ENCODE measurements around the gene VPS39.

The VPS39 gene

GRCh38 chr15:42163947-42164550 is 44.1 kb downstream of the VPS39 start:
- Mint-ChIP-seq H3K27ac (peak overlapping the region in 1 of 2 donors; percentile 49), H3K27me3 (no peaks in the 10 kb centered on the region), H3K9me3 (no peaks in the 10 kb centered on the region), H3K4me1 (ENCODE audit: low read depth in 2 of 2) (no peaks in the 10 kb centered on the region), H3K36me3 (ENCODE audit: insufficient read depth) (peaks cover 65% of the 10 kb centered on the region), H3K4me3 (no peak overlapping the region)
- no peak for ATAC-seq (replicated peaks)
- no peak for DNase-seq

GRCh38 chr15:42163291-42163690 is 44.8 kb downstream of the VPS39 start:
- ATAC-seq (replicated peaks), result no peak

GRCh38 chr15:42160136-42160535 is 48.0 kb downstream of the VPS39 start:
- Mint-ChIP-seq H3K9me3 (no peaks in the 10 kb centered on the region), H3K4me1 (ENCODE audit: low read depth in 2 of 2) (no peaks in the 10 kb centered on the region), H3K27me3 (no peaks in the 10 kb centered on the region), H3K4me3 (no peak overlapping the region), H3K27ac (no peak overlapping the region), H3K36me3 (ENCODE audit: insufficient read depth) (peaks cover 28% of the 10 kb centered on the region)
- ATAC-seq (replicated peaks), result no peak
- DNase-seq, result no peak

More at GRCh38 chr15:42163291-42163690, 44.8 kb downstream of the VPS39 start:
- DNase-seq, result no peak
- H3K36me3 Mint-ChIP-seq (ENCODE audit: insufficient read depth), result peaks cover 58% of the 10 kb centered on the region
- peak overlapping the region in 1 of 2 donors; percentile 19 for H3K27ac Mint-ChIP-seq
- H3K9me3 Mint-ChIP-seq, result no peaks in the 10 kb centered on the region
- H3K27me3 Mint-ChIP-seq, result no peaks in the 10 kb centered on the region
- H3K4me1 Mint-ChIP-seq (ENCODE audit: low read depth in 2 of 2), result no peaks in the 10 kb centered on the region
- H3K4me3 Mint-ChIP-seq, result no peak overlapping the region

GRCh38 chr15:42159381-42160015 is 48.6 kb downstream of the VPS39 start:
- H3K27ac Mint-ChIP-seq, result no peak overlapping the region
- H3K9me3 Mint-ChIP-seq, result no peaks in the 10 kb centered on the region
- H3K27me3 Mint-ChIP-seq, result no peaks in the 10 kb centered on the region
- DNase-seq, result no peak
- ATAC-seq (replicated peaks), result no peak
- H3K4me3 Mint-ChIP-seq, result no peak overlapping the region
- H3K4me1 Mint-ChIP-seq (ENCODE audit: low read depth in 2 of 2), result no peaks in the 10 kb centered on the region
- H3K36me3 Mint-ChIP-seq (ENCODE audit: insufficient read depth), result peaks cover 23% of the 10 kb centered on the region

GRCh38 chr15:42158941-42159340 is 49.2 kb downstream of the VPS39 start:
- DNase-seq, result no peak
- Mint-ChIP-seq H3K27ac (peak overlapping the region in 1 of 2 donors; percentile 15), H3K4me3 (no peak overlapping the region), H3K4me1 (ENCODE audit: low read depth in 2 of 2) (no peaks in the 10 kb centered on the region), H3K27me3 (no peaks in the 10 kb centered on the region), H3K36me3 (ENCODE audit: insufficient read depth) (peaks cover 23% of the 10 kb centered on the region), H3K9me3 (no peaks in the 10 kb centered on the region)
- ATAC-seq (replicated peaks), result no peak

- ATAC-seq (replicated peaks) (no peak), DNase-seq (no peak)
Observed at GRCh38 chr15:42157981-42158765, 49.9 kb downstream of the VPS39 start.

GRCh38 chr15:42157381-42157780 is 50.7 kb downstream of the VPS39 start:
- H3K4me3 Mint-ChIP-seq, result no peak overlapping the region
- no peaks in the 10 kb centered on the region for H3K9me3 Mint-ChIP-seq
- ATAC-seq (replicated peaks), result no peak
- H3K36me3 Mint-ChIP-seq (ENCODE audit: insufficient read depth), result peaks cover 8% of the 10 kb centered on the region
- no peaks in the 10 kb centered on the region for H3K4me1 Mint-ChIP-seq (ENCODE audit: low read depth in 2 of 2)
- no peaks in the 10 kb centered on the region for H3K27me3 Mint-ChIP-seq
- DNase-seq, result no peak
- no peak overlapping the region for H3K27ac Mint-ChIP-seq

More at GRCh38 chr15:42157981-42158765, 49.9 kb downstream of the VPS39 start:
- H3K9me3 Mint-ChIP-seq, result no peaks in the 10 kb centered on the region
- no peaks in the 10 kb centered on the region for H3K4me1 Mint-ChIP-seq (ENCODE audit: low read depth in 2 of 2)
- H3K36me3 Mint-ChIP-seq (ENCODE audit: insufficient read depth), result peaks cover 16% of the 10 kb centered on the region
- peak overlapping the region in 1 of 2 donors; percentile 15 for H3K27ac Mint-ChIP-seq
- no peaks in the 10 kb centered on the region for H3K27me3 Mint-ChIP-seq
- H3K4me3 Mint-ChIP-seq, result no peak overlapping the region

- H3K4me1 Mint-ChIP-seq (ENCODE audit: low read depth in 2 of 2), result no peaks in the 10 kb centered on the region
- H3K27me3 Mint-ChIP-seq, result no peaks in the 10 kb centered on the region
- no peaks in the 10 kb centered on the region for H3K9me3 Mint-ChIP-seq
- DNase-seq (no peak), ATAC-seq (replicated peaks) (no peak)
- no peak within 1 kb of the TSS for H3K4me3 Mint-ChIP-seq
- H3K36me3 Mint-ChIP-seq (ENCODE audit: insufficient read depth), result no peaks in the 10 kb centered on the region
- H3K27ac Mint-ChIP-seq, result no peak within 1 kb of the TSS
Observed at GRCh38 chr15:42156243-42156922, 51.7 kb downstream of the VPS39 start, which contains the start of gene PLA2G4F. PLA2G4F (minus strand) TSS chr15:42156636; CDS start chr15:42156549, 87 bp downstream.

- Mint-ChIP-seq H3K27ac (no peak overlapping the region), H3K4me1 (ENCODE audit: low read depth in 2 of 2) (no peaks in the 10 kb centered on the region), H3K27me3 (no peaks in the 10 kb centered on the region), H3K9me3 (no peaks in the 10 kb centered on the region), H3K36me3 (ENCODE audit: insufficient read depth) (no peaks in the 10 kb centered on the region), H3K4me3 (no peak overlapping the region)
- DNase-seq (no peak), ATAC-seq (replicated peaks) (no peak)
Observed at GRCh38 chr15:42155546-42156242, 52.4 kb downstream of the VPS39 start.

GRCh38 chr15:42154956-42155355 is 53.1 kb downstream of the VPS39 start:
- no peak overlapping the region for H3K27ac Mint-ChIP-seq
- ATAC-seq (replicated peaks) (no peak), DNase-seq (no peak)
- peaks cover 0 to 2% of the 10 kb centered on the region in 2 donors for H3K27me3 Mint-ChIP-seq
- H3K4me3 Mint-ChIP-seq, result no peak overlapping the region
- no peaks in the 10 kb centered on the region for H3K36me3 Mint-ChIP-seq (ENCODE audit: insufficient read depth)
- H3K9me3 Mint-ChIP-seq, result no peaks in the 10 kb centered on the region
- no peaks in the 10 kb centered on the region for H3K4me1 Mint-ChIP-seq (ENCODE audit: low read depth in 2 of 2)

GRCh38 chr15:42154212-42154941 is 53.7 kb downstream of the VPS39 start:
- Mint-ChIP-seq H3K9me3 (no peaks in the 10 kb centered on the region), H3K27me3 (peaks cover 0 to 8% of the 10 kb centered on the region in 2 donors), H3K4me1 (ENCODE audit: low read depth in 2 of 2) (no peaks in the 10 kb centered on the region), H3K36me3 (ENCODE audit: insufficient read depth) (no peaks in the 10 kb centered on the region), H3K27ac (no peak overlapping the region), H3K4me3 (no peak overlapping the region)
- DNase-seq (no peak), ATAC-seq (replicated peaks) (no peak)

- H3K4me1 Mint-ChIP-seq (ENCODE audit: low read depth in 2 of 2), result no peaks in the 10 kb centered on the region
- peaks cover 0 to 13% of the 10 kb centered on the region in 2 donors for H3K27me3 Mint-ChIP-seq
- ATAC-seq (replicated peaks), result no peak
- H3K4me3 Mint-ChIP-seq, result no peak overlapping the region
- no peaks in the 10 kb centered on the region for H3K9me3 Mint-ChIP-seq
- no peak overlapping the region for H3K27ac Mint-ChIP-seq
- H3K36me3 Mint-ChIP-seq (ENCODE audit: insufficient read depth), result no peaks in the 10 kb centered on the region
- DNase-seq, result no peak
Observed at GRCh38 chr15:42153874-42154211, 54.3 kb downstream of the VPS39 start.
